Neural progenitor cell (in vitro differentiated cells): Measurements from ENCODE around the gene PPP1CC. TPM values are rescaled to one million over a fixed set of nuclear protein-coding genes. Genes with fewer than 3 reads are reported as not detected.

Experiments
- DNase-seq: peaks from one replicate; pipeline ENCODE4 v3.0.0-alpha.2; 2016; ENCODE audit warnings: low spot score
- H2AFZ ChIP-seq: fragments of 200-600 bp; sonication (generic); replicated peaks from 2 replicates; pipeline ENCODE4 v1.6.1; 2016; ENCODE audit warnings: antibody characterized with exemption
- H3F3A ChIP-seq: fragments of 200-600 bp; sonication (generic); 2 replicates; pipeline ENCODE4 v1.6.1; 2016; ENCODE audit warnings: antibody characterized with exemption, low read depth
- H3K27ac ChIP-seq: fragments of 200-600 bp; sonication (generic); 2 replicates; pipeline ENCODE4 v1.5.1; 2016; ENCODE audit warnings: mild to moderate bottlenecking
- H3K27me3 ChIP-seq: fragments of 200-600 bp; sonication (generic); 2 replicates; pipeline ENCODE4 v1.6.1; 2016; ENCODE audit warnings: mild to moderate bottlenecking, moderate library complexity
- H3K36me3 ChIP-seq: fragments of 200-600 bp; sonication (generic); 2 replicates; pipeline ENCODE4 v1.5.1; 2016
- H3K4me1 ChIP-seq: fragments of 200-600 bp; sonication (generic); 2 replicates; pipeline ENCODE4 v1.6.1; 2016; ENCODE audit warnings: mixed run types
- H3K4me2 ChIP-seq: fragments of 200-600 bp; sonication (generic); 2 replicates; pipeline ENCODE4 v1.6.1; 2016
- H3K4me3 ChIP-seq: fragments of 200-600 bp; sonication (generic); 2 replicates; pipeline ENCODE4 v1.5.1; 2016
- H3K79me2 ChIP-seq: fragments of 200-600 bp; sonication (generic); 2 replicates; pipeline ENCODE4 v1.6.1; 2016; ENCODE audit warnings: low read depth
- H3K9ac ChIP-seq: fragments of 200-600 bp; sonication (generic); 2 replicates; pipeline ENCODE4 v1.6.1; 2016
- H3K9me3 ChIP-seq: fragments of 200-600 bp; sonication (generic); 2 replicates; pipeline ENCODE4 v1.5.1; 2016; ENCODE audit warnings: low read depth
- H4K20me1 ChIP-seq: fragments of 200-600 bp; sonication (generic); 2 replicates; pipeline ENCODE4 v1.6.1; 2016; ENCODE audit warnings: low read depth
- H3K27ac Mint-ChIP-seq: 3 replicates; pipeline ENCODE4 v1.8.0; 2021; ENCODE audit warnings: mixed read lengths
- H3K27me3 Mint-ChIP-seq: 2 replicates; pipeline ENCODE4 v1.8.0; 2022; ENCODE audit warnings: low read depth, mild to moderate bottlenecking, inconsistent platforms, moderate library complexity, mixed read lengths; ENCODE audit not compliant: insufficient read depth
- H3K36me3 Mint-ChIP-seq: 3 replicates; pipeline ENCODE4 v1.8.0; 2021; ENCODE audit warnings: mixed read lengths
- H3K4me1 Mint-ChIP-seq: 3 replicates; pipeline ENCODE4 v1.8.0; 2021; ENCODE audit warnings: mixed read lengths
- H3K4me3 Mint-ChIP-seq: 3 replicates; pipeline ENCODE4 v1.8.0; 2021; ENCODE audit warnings: mild to moderate bottlenecking, moderate library complexity, mixed read lengths
- H3K9me3 Mint-ChIP-seq: 3 replicates; pipeline ENCODE4 v1.8.0; 2020; ENCODE audit warnings: mixed read lengths
- EZH2 ChIP-seq: fragments of 200-600 bp; sonication (generic); IDR thresholded peaks from 2 replicates; pipeline ENCODE4 v1.6.1; 2017; ENCODE audit warnings: antibody characterized with exemption, mild to moderate bottlenecking, moderate library complexity
- EZH2phosphoT487 ChIP-seq: fragments of 200-600 bp; sonication (generic); IDR thresholded peaks from 2 replicates; pipeline ENCODE4 v1.6.1; 2017; ENCODE audit warnings: antibody characterized with exemption
- total RNA-seq: library from RNA; depleted of rRNA; stranded (reverse); fragments of >200 nt; gene quantifications from 2 replicates; pipeline ENCODE4 v1.2.3, GENCODE V29; 2015; ENCODE audit warnings: low replicate concordance
- TF ChIP-seq, protein P1 (sequence below): fragments of 200-600 bp; sonication (generic); IDR thresholded peaks from 2 replicates; pipeline ENCODE4 v1.5.1; 2017; ENCODE audit warnings: antibody characterized with exemption, mild to moderate bottlenecking

The PPP1CC gene
- total RNA-seq, 1 donor from 2014 or later: 629 TPM

DNA sequence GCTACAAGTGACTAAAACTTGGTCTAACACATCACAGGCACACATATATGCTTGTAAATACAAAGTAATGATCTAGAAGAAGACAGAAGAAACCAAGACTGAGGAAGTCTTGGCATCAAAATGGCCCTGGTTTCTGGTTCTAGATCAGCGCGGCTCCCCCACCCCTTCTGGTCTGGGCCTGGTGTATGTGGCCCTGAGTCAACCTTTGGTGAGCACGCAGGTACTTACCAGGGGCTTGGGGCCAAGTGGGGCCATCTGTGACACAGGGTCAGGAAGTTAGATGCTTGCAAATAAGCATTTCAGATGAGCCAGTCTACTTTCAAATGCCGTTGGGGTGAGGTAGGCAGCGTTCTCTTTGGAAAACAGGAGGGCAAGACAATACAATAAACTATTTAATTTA lies 40.6 kb downstream of the PPP1CC start:
- Mint-ChIP-seq H3K27me3 (peaks cover 3% of the 10 kb centered on the region), H3K36me3 (no peaks in the 10 kb centered on the region), H3K4me3 (no peak overlapping the region), H3K27ac (no peak overlapping the region), H3K4me1 (peaks cover 3% of the 10 kb centered on the region), H3K9me3 (no peaks in the 10 kb centered on the region)
- Histone ChIP-seq H4K20me1 (no peaks in the 10 kb centered on the region), H3K36me3 (no peaks in the 10 kb centered on the region), H3K4me1 (no peaks in the 10 kb centered on the region), H3K79me2 (no peaks in the 10 kb centered on the region), H3K27ac (no peak overlapping the region), H3K4me3 (no peak overlapping the region), H3F3A (no peaks in the 10 kb centered on the region), H3K9ac (no peak overlapping the region), H3K27me3 (no peaks in the 10 kb centered on the region), H2AFZ (no peak overlapping the region), H3K4me2 (no peak overlapping the region), H3K9me3 (no peaks in the 10 kb centered on the region)
- no peak for DNase-seq
- no peak for TF ChIP-seq EZH2
- no peak for TF ChIP-seq EZH2phosphoT487
- TF ChIP-seq, protein P1, sequence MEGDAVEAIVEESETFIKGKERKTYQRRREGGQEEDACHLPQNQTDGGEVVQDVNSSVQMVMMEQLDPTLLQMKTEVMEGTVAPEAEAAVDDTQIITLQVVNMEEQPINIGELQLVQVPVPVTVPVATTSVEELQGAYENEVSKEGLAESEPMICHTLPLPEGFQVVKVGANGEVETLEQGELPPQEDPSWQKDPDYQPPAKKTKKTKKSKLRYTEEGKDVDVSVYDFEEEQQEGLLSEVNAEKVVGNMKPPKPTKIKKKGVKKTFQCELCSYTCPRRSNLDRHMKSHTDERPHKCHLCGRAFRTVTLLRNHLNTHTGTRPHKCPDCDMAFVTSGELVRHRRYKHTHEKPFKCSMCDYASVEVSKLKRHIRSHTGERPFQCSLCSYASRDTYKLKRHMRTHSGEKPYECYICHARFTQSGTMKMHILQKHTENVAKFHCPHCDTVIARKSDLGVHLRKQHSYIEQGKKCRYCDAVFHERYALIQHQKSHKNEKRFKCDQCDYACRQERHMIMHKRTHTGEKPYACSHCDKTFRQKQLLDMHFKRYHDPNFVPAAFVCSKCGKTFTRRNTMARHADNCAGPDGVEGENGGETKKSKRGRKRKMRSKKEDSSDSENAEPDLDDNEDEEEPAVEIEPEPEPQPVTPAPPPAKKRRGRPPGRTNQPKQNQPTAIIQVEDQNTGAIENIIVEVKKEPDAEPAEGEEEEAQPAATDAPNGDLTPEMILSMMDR: no peak

DNA sequence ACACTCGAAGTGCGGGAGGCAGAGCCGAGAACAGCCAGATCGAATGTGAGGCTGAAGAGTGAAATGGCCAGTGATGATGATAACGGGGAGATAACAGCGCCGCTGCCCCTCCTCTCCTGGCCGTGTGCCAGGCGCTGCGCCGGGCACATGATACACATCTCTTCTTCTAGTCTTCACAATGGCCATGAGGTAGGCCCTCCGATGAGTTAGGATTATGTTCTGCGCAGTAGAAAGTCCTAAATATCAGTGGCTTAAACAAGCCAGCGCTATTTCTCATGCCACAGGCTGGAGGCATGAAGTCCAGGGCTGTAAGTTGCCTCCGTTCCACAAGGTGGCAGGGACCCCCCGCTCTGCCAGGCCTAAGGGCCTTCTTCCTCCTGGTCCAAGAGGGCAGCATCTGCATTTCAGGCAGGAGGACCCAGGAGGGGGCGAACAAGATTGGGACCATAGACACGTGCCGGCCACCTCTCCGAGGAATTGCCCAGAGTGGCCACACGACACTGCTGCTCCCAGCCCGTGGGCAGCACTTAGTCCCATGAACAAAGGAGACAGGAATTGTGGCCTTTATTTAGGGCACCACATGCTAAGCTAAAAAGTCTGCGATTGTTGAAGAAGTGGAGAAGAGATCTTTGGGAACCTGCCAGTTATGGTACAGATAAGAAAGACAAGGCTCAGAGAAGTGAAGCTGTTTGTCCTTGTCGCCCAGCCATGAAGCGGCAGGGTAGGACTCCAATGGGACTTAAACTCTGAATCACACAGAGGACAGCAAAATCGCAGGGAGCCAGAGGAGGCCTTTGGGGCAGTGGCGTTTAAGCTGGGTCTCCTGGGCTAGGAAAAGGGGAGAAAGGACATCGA lies 42.9 kb downstream of the PPP1CC start:
- DNase-seq: peak; percentile 40
- Mint-ChIP-seq H3K4me1 (no peaks in the 10 kb centered on the region), H3K27me3 (peaks cover 7% of the 10 kb centered on the region), H3K36me3 (no peaks in the 10 kb centered on the region), H3K4me3 (peak overlapping the region; percentile 22), H3K9me3 (no peaks in the 10 kb centered on the region), H3K27ac (peak overlapping the region; percentile 25)
- H3K27me3 ChIP-seq: no peaks in the 10 kb centered on the region
- H3K36me3 ChIP-seq: no peaks in the 10 kb centered on the region
- no peak overlapping the region for H3K4me3 ChIP-seq
- no peak overlapping the region for H3K9ac ChIP-seq
- H3K4me1 ChIP-seq: no peaks in the 10 kb centered on the region
- H3F3A ChIP-seq: no peaks in the 10 kb centered on the region
- H2AFZ ChIP-seq: peak overlapping the region; percentile 57
- H3K79me2 ChIP-seq: no peaks in the 10 kb centered on the region
- no peak overlapping the region for H3K27ac ChIP-seq
- H4K20me1 ChIP-seq: no peaks in the 10 kb centered on the region
- no peak overlapping the region for H3K4me2 ChIP-seq
- TF ChIP-seq, protein P1: peak; percentile 34
- TF ChIP-seq EZH2: no peak
- no peaks in the 10 kb centered on the region for H3K9me3 ChIP-seq

DNA sequence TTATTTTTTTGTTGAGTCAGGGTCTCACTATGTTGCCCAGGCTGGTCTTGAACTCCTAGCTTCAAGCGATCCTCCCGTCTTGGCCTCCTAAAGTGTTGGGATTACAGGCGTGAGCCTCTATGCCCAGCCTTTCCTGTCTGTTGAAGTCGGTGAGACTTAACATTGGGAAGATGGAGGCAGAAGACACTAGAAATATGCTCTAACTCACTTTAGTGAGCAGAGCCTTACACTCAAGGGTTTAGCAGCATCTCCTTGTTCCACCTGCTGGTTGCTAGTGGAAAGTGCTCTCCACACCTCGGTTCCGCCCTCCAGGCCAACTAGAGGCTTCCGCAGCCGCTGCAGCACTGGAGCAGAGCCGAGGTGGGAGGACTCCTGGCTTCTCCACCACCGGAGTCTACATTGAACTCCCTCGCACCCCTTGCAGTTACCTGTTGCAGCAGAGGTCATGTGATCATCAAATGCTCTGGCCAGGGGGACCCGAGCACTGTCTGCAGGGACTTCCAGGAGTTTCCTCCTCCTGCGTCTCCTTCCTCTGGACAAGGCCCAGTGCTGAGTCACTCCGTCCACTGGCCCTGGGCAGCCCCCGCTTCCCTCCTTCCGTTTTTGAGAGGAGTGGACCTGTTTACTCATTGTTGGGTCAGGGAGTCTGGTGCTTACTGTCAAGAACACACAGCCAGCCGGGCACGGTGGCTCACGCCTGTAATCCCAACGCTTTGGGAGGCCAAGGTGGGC lies 44.4 kb downstream of the PPP1CC start:
- Histone ChIP-seq H3K36me3 (no peaks in the 10 kb centered on the region), H3K9ac (no peak overlapping the region), H2AFZ (peak overlapping the region; percentile 6), H3F3A (no peaks in the 10 kb centered on the region), H3K4me1 (no peaks in the 10 kb centered on the region), H3K27ac (no peak overlapping the region), H3K9me3 (no peaks in the 10 kb centered on the region), H3K27me3 (no peaks in the 10 kb centered on the region), H3K4me3 (no peak overlapping the region), H3K79me2 (no peaks in the 10 kb centered on the region), H3K4me2 (no peak overlapping the region), H4K20me1 (no peaks in the 10 kb centered on the region)
- Mint-ChIP-seq H3K4me1 (no peaks in the 10 kb centered on the region), H3K4me3 (no peak overlapping the region), H3K9me3 (no peaks in the 10 kb centered on the region), H3K36me3 (no peaks in the 10 kb centered on the region), H3K27ac (peak overlapping the region; percentile 33), H3K27me3 (peaks cover 9% of the 10 kb centered on the region)
- TF ChIP-seq EZH2phosphoT487: no peak
- TF ChIP-seq, protein P1: peak; percentile 67
- DNase-seq: peak; percentile 84
